Smooth muscle cell (in vitro differentiated cells): ENCODE data around the gene SYCP2. TPM values are rescaled to one million over a fixed set of nuclear protein-coding genes. Genes with fewer than 3 reads are reported as not detected.

Source experiments
- DNase-seq: peaks from one replicate; lab custom pipeline; 2025; ENCODE audit not compliant: unreplicated experiment; lab: John Stamatoyannopoulos, UW
- H2AFZ ChIP-seq: fragments of 200-600 bp; sonication (generic); 2 replicates; pipeline ENCODE4 v1.6.0; 2016; ENCODE audit warnings: antibody characterized with exemption, low read depth, mild to moderate bottlenecking
- H3F3A ChIP-seq: fragments of 200-600 bp; sonication (generic); 2 replicates; pipeline ENCODE4 v1.6.0; 2017; ENCODE audit warnings: antibody characterized with exemption, low read depth
- H3K27ac ChIP-seq: fragments of 200-600 bp; sonication (generic); 2 replicates; pipeline ENCODE4 v1.5.1; 2016; ENCODE audit warnings: low read depth, mild to moderate bottlenecking
- H3K27me3 ChIP-seq: fragments of 200-600 bp; sonication (generic); 2 replicates; pipeline ENCODE4 v1.6.1; 2016; ENCODE audit warnings: low read depth, mild to moderate bottlenecking
- H3K36me3 ChIP-seq: fragments of 200-600 bp; sonication (generic); 2 replicates; pipeline ENCODE4 v1.5.1; 2016; ENCODE audit warnings: low read depth
- H3K4me1 ChIP-seq: fragments of 200-600 bp; sonication (generic); 2 replicates; pipeline ENCODE4 v1.5.1; 2016; ENCODE audit warnings: low read depth
- H3K4me2 ChIP-seq: fragments of 200-600 bp; sonication (generic); 2 replicates; pipeline ENCODE4 v1.6.0; 2016; ENCODE audit warnings: mild to moderate bottlenecking
- H3K4me3 ChIP-seq: fragments of 200-600 bp; sonication (generic); 2 replicates; pipeline ENCODE4 v1.5.1; 2016; ENCODE audit warnings: mild to moderate bottlenecking
- H3K79me2 ChIP-seq: fragments of 200-600 bp; sonication (generic); 2 replicates; pipeline ENCODE4 v1.6.0; 2016; ENCODE audit warnings: low read depth, mild to moderate bottlenecking
- H3K9ac ChIP-seq: fragments of 200-600 bp; sonication (generic); 2 replicates; pipeline ENCODE4 v1.6.0; 2016; ENCODE audit warnings: low read depth
- H3K9me3 ChIP-seq: fragments of 200-600 bp; sonication (generic); replicated peaks from 2 replicates; pipeline ENCODE4 v1.5.1; 2016; ENCODE audit warnings: low read depth
- H4K20me1 ChIP-seq: fragments of 200-600 bp; sonication (generic); 2 replicates; pipeline ENCODE4 v1.6.0; 2016; ENCODE audit warnings: low read depth
- WGBS: methylation state at CpG from one replicate; pipeline ENCODE4 v1.1.7; 2016; ENCODE audit warnings: low lambda C conversion rate; 5-methylcytosine and 5-hydroxymethylcytosine counted together
- polyA plus RNA-seq: library from polyadenylated mRNA; unstranded; fragments of >200 nt; fragmentation: Nextera tagmentation; extraction: Ambion mirVana; gene quantifications from 2 replicates; pipeline ENCODE4 v1.2.1, GENCODE V29; 2016
- total RNA-seq: library from RNA; depleted of rRNA; stranded (reverse); fragments of >200 nt; gene quantifications from 2 replicates; pipeline ENCODE4 v1.2.3, GENCODE V29; 2014
- TF ChIP-seq, protein P1 (sequence below): fragments of 200-600 bp; sonication (generic); IDR thresholded peaks from 2 replicates; pipeline ENCODE4 v1.5.1; 2017; ENCODE audit warnings: borderline replicate concordance, mild to moderate bottlenecking, antibody characterized with exemption; ENCODE audit not compliant: insufficient read depth, poor library complexity, severe bottlenecking

Gene SYCP2
- total and polyA plus RNA-seq, 2 experiments from 2014 or later, result 0.42 to 0.54 TPM

DNA sequence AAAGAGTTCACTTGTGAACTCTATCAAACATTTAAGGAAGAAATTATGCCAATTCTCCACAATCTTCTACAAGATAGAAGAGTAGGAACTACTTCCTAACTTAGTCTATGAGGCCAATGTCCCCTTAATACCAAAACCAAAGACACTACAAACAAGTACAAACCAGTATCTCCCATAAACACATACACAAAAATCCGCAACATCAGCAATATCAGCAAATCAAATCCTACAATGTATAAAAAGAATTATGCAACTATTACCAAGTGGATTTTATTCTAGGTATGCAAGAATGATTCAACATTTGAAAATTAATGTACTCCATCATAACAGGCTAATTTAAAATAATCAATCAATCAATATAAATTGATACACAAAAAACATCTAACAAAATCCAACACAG, 45.4 kb downstream of the SYCP2 start:
- TF ChIP-seq, protein P1, sequence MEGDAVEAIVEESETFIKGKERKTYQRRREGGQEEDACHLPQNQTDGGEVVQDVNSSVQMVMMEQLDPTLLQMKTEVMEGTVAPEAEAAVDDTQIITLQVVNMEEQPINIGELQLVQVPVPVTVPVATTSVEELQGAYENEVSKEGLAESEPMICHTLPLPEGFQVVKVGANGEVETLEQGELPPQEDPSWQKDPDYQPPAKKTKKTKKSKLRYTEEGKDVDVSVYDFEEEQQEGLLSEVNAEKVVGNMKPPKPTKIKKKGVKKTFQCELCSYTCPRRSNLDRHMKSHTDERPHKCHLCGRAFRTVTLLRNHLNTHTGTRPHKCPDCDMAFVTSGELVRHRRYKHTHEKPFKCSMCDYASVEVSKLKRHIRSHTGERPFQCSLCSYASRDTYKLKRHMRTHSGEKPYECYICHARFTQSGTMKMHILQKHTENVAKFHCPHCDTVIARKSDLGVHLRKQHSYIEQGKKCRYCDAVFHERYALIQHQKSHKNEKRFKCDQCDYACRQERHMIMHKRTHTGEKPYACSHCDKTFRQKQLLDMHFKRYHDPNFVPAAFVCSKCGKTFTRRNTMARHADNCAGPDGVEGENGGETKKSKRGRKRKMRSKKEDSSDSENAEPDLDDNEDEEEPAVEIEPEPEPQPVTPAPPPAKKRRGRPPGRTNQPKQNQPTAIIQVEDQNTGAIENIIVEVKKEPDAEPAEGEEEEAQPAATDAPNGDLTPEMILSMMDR, result no peak
- no peaks in the 10 kb centered on the region for H3K79me2 ChIP-seq
- H3K4me1 ChIP-seq, result no peaks in the 10 kb centered on the region
- no peak overlapping the region for H3K4me2 ChIP-seq
- H3K4me3 ChIP-seq, result no peak overlapping the region
- no peak overlapping the region for H2AFZ ChIP-seq
- no peak overlapping the region for H3K9ac ChIP-seq
- no peak for DNase-seq
- no peaks in the 10 kb centered on the region for H4K20me1 ChIP-seq
- H3K36me3 ChIP-seq, result no peaks in the 10 kb centered on the region
- no peak overlapping the region for H3K27ac ChIP-seq
- no peaks in the 10 kb centered on the region for H3K9me3 ChIP-seq
- no peaks in the 10 kb centered on the region for H3F3A ChIP-seq
- WGBS, result 96% methylated on average over 1 of the region's 1 CpG
- H3K27me3 ChIP-seq, result no peaks in the 10 kb centered on the region

GRCh38 chr20:59884494-59884893, 48.9 kb downstream of the SYCP2 start:
- no peak overlapping the region for H3K9ac ChIP-seq
- no peak overlapping the region for H3K4me3 ChIP-seq
- no peak overlapping the region for H2AFZ ChIP-seq
- H3K79me2 ChIP-seq, result no peaks in the 10 kb centered on the region
- no peak overlapping the region for H3K27ac ChIP-seq
- H3K27me3 ChIP-seq, result no peaks in the 10 kb centered on the region
- no peaks in the 10 kb centered on the region for H3F3A ChIP-seq
- TF ChIP-seq, protein P1, result no peak
- no peaks in the 10 kb centered on the region for H4K20me1 ChIP-seq
- no peaks in the 10 kb centered on the region for H3K36me3 ChIP-seq
- no peak for DNase-seq
- H3K4me1 ChIP-seq, result no peaks in the 10 kb centered on the region
- H3K4me2 ChIP-seq, result no peak overlapping the region
- no peaks in the 10 kb centered on the region for H3K9me3 ChIP-seq
- 71% methylated on average over 3 of the region's 3 CpGs for WGBS

GRCh38 chr20:59880198-59880597, 53.2 kb downstream of the SYCP2 start:
- H4K20me1 ChIP-seq, result no peaks in the 10 kb centered on the region
- H3K4me1 ChIP-seq, result no peaks in the 10 kb centered on the region
- H3K4me3 ChIP-seq, result no peak overlapping the region
- H3K27me3 ChIP-seq, result no peaks in the 10 kb centered on the region
- H3K4me2 ChIP-seq, result no peak overlapping the region
- H2AFZ ChIP-seq, result no peak overlapping the region
- H3K9me3 ChIP-seq, result no peaks in the 10 kb centered on the region
- WGBS, result 90% methylated on average over 1 of the region's 1 CpG
- H3K79me2 ChIP-seq, result no peaks in the 10 kb centered on the region
- H3K27ac ChIP-seq, result no peak overlapping the region
- no peaks in the 10 kb centered on the region for H3K36me3 ChIP-seq
- H3F3A ChIP-seq, result no peaks in the 10 kb centered on the region
- no peak overlapping the region for H3K9ac ChIP-seq
- DNase-seq, result no peak
- TF ChIP-seq, protein P1, result no peak

GRCh38 chr20:59873409-59873808, 60.0 kb downstream of the SYCP2 start:
- Histone ChIP-seq H3K36me3 (no peaks in the 10 kb centered on the region), H3K4me3 (no peak overlapping the region), H3K9me3 (no peaks in the 10 kb centered on the region), H3K9ac (no peak overlapping the region), H4K20me1 (no peaks in the 10 kb centered on the region), H3K4me1 (no peaks in the 10 kb centered on the region), H3K79me2 (no peaks in the 10 kb centered on the region), H3K4me2 (no peak overlapping the region), H3K27me3 (peaks cover 3% of the 10 kb centered on the region), H2AFZ (no peak overlapping the region), H3F3A (no peaks in the 10 kb centered on the region), H3K27ac (no peak overlapping the region)
- TF ChIP-seq, protein P1, result no peak
- DNase-seq, result no peak
- whole genome bisulfite sequencing, result 76% methylated on average over 1 of the region's 1 CpG
